ENCODE measurements around the gene PNPLA6.
"Not testable (repeated sequence)": the region's sequence is repeated elsewhere in the genome, so short reads cannot be mapped to it uniquely, and the experiment has no call there.

PNPLA6 gene

DNA sequence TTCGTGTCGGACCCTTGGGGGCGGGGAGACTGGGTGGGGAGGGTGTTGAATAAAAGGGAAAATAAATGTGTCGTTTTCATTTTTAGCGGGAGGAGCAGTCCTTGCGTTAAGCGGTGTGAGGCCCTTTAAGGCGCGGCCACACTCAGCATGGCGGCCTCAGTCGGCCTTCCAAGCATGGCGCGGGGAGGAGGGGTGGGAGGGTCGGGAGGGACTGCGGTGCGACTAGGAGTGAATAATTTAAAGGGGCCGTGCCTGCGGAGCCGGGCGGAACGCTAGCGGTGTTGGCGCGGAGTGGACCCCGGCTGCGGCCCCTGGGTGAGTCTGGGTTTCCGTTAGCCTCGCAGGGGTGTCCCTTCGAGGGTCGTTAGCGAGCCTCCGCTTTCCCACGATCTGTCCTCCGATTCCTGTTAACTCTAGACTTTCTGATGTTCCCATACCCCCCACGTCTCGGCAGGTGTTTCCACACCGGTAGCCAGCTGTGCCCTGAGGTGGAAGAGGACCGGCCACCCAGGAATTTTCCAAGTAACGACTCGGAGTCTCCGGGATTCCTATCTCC, 1.5 kb upstream of the PNPLA6 start:
- no peak for TF ChIP-seq ZNF274 (IDR thresholded peaks at IDR 0.05; ENCODE audit: low read depth, low read length)
- peak overlapping the region; percentile 78 for H3K4me3 ChIP-seq (ENCODE audit: low read length)

DNA sequence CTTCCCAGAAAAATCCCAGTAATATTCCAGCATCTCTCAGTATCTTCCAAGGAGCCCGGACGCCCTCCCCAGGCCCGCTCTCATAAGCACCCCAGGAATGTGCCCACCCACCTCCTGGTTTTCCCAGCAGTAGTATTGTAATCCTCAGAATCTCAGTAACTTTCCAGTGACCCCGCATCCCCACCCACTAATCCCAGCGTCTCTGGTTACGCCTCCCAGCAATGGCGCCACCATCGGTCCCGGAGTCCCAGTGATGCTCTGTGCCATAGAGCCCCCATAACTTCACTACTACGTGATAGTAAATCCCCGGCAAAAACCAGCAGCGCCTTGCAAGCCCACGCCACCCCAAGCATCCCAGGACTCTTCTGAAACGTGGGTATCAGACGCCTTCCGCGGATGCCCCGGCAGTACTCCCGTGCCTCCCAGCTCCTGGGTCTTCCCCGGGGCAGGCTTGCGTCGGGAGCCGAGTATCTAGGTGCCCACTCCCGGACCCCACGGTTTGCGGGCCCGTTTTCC, 928 bp upstream of the PNPLA6 start:
- H3K4me3 ChIP-seq (ENCODE audit: low read length): peak overlapping the region; percentile 78
- no peak for TF ChIP-seq ZNF274 (IDR thresholded peaks at IDR 0.05; ENCODE audit: low read depth, low read length)

DNA sequence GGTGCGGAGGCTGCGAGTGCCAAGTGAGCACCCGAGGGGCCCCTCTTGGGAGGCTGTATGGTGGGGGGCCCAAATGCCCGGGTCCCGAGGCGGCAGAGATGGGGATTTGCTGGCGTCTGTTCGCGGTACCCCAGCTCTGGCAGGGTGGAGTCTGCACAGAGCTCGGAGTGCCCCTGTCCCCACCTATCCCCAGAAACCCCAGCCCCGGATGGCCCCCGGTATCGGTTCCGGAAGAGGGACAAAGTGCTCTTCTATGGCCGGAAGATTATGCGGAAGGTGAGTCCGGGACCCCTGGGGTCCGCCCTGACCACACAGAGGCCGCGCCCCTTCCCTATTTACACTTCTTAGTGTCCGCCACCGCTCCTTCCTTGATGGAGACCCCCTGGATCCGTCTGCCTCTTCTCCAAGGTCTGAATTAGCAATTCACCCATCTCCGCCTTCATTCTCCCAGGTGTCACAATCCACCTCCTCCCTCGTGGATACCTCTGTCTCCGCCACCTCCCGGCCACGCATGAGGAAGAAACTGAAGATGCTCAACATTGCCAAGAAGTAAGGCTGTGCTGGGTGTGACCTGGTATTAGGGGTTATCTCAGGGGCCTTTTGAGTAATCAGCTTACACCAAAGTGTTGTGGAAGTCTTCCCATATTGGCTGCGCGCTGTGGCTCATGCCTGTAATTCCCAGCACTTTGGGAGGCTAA, 630 bp downstream of the PNPLA6 start:
- no peak for TF ChIP-seq ZNF274 (IDR thresholded peaks at IDR 0.05; ENCODE audit: low read depth, low read length)
- H3K4me3 ChIP-seq (ENCODE audit: low read length): peak overlapping the region; percentile 78

DNA sequence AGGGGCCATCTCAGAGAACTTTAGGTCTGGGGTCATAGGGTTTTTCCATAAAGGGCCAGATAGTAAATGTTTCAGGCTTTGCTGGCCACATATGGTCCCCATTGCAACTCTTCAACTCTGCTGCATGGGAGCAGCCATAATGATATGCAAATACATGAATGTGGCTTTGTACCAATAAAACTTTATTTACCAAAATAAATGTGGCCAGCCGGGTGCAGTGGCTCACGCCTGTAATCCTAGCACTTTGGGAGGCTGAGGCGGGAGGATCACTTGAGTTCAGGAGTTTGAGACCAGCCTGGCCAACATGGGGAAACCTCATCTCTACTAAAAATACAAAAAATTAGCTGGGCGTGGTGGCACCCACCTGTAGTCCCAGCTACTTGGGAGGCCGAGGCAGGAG, 3.5 kb downstream of the PNPLA6 start:
- H3K4me3 ChIP-seq (ENCODE audit: low read length): not testable (repeated sequence)

DNA sequence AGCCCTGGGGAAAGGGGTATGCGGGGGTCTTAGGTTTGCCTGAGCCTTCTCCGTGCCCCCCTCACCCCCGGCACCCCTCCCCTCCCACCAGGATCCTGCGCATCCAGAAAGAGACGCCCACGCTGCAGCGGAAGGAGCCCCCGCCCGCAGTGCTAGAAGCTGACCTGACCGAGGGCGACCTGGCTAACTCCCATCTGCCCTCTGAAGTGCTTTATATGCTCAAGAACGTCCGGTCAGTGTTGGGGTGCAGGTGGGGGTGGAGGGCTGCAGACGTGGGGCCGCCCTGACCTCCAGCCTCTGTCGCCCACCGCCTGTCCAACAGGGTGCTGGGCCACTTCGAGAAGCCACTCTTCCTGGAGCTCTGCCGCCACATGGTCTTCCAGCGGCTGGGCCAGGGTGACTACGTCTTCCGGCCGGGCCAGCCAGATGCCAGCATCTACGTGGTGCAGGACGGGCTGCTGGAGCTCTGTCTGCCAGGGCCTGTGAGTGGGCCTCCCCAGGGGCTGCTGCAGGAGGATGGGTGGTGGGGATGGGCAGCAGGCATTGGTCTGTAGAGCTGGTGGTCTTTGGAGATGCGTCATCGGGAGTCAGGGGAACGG, 4.4 kb downstream of the PNPLA6 start:
- H3K4me3 ChIP-seq (ENCODE audit: low read length): no peak overlapping the region
- TF ChIP-seq ZNF274 (IDR thresholded peaks at IDR 0.05; ENCODE audit: low read depth, low read length): no peak

DNA sequence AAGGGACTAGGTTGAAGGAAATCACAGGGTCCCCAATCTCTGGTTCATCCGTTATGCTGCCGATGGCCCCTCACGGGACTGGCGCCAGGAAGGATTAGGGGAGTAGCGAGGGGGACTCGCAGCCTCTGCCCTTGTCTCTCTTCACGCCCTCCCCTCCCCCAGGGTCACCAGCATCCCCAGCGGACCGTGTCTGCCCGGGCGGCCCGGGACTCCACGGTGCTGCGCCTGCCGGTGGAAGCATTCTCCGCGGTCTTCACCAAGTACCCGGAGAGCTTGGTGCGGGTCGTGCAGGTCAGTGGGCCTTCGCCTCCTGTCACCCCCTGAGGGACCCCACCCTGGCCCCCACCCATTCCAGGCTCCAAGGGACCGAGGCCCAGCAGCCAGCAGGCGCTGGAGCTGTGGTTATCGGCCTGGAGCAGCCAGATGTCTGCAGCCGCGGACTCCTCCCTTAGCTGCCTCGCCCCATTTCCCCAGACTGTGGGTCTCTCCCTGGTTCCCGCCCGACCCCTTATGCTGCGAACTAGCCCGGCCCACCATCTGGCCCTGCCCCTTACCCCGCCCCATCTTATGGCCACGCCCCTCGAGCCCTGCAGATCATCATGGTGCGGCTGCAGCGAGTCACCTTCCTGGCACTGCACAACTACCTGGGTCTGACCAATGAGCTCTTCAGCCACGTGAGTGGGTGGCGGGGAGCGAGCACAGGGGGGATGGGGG, 5.4 kb downstream of the PNPLA6 start:
- H3K4me3 ChIP-seq (ENCODE audit: low read length): no peak overlapping the region
- TF ChIP-seq ZNF274 (IDR thresholded peaks at IDR 0.05; ENCODE audit: low read depth, low read length): no peak

DNA sequence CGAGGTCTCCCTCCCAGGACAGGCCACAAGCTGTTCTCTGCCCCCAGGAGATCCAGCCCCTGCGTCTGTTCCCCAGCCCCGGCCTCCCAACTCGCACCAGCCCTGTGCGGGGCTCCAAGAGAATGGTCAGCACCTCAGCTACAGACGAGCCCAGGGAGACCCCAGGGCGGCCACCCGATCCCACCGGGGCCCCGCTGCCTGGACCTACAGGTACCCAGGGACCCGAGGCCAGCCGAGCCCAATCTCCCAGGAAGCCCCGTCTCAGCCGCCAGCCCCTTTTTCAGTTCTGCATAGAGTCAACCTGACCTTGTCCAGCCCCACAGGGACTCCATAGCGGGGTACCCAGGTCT, 5.9 kb downstream of the PNPLA6 start:
- no peak overlapping the region for H3K4me3 ChIP-seq (ENCODE audit: low read length)
- no peak for TF ChIP-seq ZNF274 (IDR thresholded peaks at IDR 0.05; ENCODE audit: low read depth, low read length)

DNA sequence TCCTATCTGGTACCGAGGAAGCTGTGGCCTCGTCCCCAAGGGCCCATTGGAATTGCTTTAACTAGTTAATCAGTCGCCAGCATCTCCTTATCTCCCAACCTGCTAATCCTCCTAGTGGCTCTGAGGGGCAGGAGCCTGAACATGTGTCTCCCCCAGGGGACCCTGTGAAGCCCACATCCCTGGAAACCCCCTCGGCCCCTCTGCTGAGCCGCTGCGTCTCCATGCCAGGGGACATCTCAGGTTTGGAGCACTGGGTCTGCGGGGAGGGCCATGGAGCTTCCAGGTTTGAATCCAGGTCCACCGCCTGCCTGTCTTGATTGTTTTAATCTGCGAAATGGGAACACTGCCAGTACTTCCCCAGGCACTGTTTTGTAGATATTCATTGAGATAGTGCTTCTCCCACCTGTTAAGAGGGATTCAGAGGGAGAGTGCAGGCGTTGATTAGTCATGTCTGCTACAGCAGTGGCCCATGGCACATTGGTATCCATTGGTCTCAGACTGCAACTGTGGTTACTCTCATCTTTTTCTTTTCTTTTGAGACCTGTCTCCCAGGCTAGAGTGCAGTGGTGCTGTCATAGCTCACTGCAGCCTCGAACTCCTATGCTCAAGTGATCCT, 6.4 kb downstream of the PNPLA6 start:
- H3K4me3 ChIP-seq (ENCODE audit: low read length): no peak overlapping the region
- TF ChIP-seq ZNF274 (IDR thresholded peaks at IDR 0.05; ENCODE audit: low read depth, low read length): no peak

DNA sequence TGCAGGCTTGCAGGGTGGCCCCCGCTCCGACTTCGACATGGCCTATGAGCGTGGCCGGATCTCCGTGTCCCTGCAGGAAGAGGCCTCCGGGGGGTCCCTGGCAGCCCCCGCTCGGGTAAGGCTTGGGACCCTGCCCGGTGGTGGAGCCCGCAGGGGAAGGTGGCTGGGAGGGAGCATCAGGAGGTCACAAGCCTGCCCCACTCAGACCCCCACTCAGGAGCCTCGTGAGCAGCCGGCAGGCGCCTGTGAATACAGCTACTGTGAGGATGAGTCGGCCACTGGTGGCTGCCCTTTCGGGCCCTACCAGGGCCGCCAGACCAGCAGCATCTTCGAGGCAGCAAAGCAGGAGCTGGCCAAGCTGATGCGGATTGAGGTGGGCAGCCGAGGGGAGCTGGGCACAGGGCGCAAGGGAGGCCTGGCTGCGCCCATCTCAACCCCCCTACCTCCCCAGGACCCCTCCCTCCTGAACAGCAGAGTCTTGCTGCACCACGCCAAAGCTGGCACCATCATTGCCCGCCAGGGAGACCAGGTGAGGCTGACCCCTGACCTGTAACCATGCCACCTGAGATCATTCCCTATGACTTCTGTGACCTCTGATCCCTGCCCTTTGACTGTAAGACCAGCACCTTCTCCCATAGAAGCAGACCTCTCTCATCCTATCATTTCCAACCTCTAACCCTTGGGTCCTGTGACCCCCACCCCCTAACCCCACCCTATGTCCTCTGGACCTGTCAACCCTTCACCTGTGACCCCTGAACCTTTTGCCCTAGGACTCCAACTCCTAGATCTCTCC, 7.2 kb downstream of the PNPLA6 start:
- no peak overlapping the region for H3K4me3 ChIP-seq (ENCODE audit: low read length)
- no peak for TF ChIP-seq ZNF274 (IDR thresholded peaks at IDR 0.05; ENCODE audit: low read depth, low read length)

DNA sequence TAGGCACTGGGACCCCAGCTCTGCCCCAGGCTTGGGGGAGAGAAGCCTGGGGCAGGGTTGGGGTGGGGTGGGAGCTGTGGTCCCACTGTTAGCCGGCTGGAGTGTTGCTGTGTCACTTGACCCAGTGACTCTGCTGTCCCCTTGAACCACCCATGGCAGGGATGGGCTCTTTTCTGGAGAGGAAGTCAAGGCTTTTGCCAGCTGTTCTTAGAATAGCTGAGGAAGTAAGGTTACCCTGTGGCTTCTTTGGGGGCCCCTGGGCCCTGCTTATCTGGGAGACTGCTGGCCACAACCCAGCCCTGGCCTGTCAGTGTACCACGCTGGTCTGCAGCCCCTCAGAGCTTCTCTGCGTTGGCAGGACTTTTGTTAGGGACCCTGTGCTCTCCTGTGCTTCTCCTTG, 9.1 kb downstream of the PNPLA6 start:
- H3K4me3 ChIP-seq (ENCODE audit: low read length): no peak overlapping the region
- no peak for TF ChIP-seq ZNF274 (IDR thresholded peaks at IDR 0.05; ENCODE audit: low read depth, low read length)

DNA sequence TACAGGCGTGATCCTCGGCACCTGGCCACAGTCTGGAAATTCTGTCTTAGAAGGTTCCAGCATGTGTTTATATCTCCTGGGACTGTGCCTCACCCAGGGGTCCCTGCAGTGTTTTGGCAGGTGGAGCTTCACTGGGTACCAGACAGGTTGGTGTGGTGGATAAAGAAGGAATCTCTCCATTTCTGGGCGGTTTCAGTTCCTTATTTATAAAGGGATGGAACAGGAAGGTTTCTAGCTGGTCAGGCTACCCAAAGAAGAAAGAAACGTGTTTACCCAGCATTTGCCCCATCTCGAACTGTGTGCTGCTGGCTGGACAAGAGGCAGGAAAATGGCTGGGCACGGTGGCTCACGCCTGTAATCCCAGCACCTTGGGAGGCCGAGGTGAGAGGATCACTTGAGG, 9.8 kb downstream of the PNPLA6 start:
- no peak overlapping the region for H3K4me3 ChIP-seq (ENCODE audit: low read length)
- no peak for TF ChIP-seq ZNF274 (IDR thresholded peaks at IDR 0.05; ENCODE audit: low read depth, low read length)

DNA sequence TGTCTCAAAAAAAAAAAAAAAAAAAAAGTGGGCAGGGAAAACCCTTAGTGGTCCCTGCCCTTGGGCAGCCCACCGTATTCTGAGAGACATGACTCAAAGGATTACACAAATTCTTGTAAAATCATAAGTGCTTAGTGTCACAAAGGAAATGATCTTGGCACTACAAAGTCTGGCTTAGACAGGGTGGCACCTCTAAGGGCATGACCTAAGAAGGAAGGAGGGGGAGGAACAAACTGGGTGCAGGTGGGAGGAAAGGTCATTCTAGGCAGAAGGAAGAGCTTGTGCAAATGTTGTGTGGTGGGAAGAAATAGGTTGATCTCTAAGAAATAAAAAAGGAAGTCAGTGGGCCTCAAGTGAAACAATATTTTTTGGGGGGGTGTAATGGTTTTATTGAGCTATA, 10.4 kb downstream of the PNPLA6 start:
- TF ChIP-seq ZNF274 (IDR thresholded peaks at IDR 0.05; ENCODE audit: low read depth, low read length): no peak
- no peak overlapping the region for H3K4me3 ChIP-seq (ENCODE audit: low read length)

DNA sequence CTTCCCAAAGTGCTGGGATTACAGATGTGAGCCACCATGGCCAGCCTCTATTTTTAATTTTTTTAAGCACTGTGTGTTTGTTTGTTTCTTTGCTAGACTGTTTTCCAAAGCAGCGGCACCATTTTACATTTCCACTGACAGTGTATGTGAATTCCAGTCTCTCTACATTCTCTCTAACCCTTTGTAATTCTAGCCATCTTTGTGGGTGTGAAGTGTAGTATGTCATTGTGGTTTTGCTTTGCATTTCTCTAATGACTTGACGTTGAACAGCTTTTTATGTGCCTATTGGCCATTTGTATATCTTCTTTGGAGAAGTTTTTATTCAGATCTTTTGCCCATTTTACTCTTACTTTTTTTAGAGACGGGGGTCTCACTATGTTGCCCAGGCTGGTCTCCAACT, 11.6 kb downstream of the PNPLA6 start:
- H3K4me3 ChIP-seq (ENCODE audit: low read length): no peak overlapping the region

More for the DNA sequence above, 11.6 kb downstream of the PNPLA6 start:
- TF ChIP-seq ZNF274 (IDR thresholded peaks at IDR 0.05; ENCODE audit: low read depth, low read length): no peak
